A673 (cell line): ENCODE results near the gene LMO7. TPM values are rescaled to one million over a fixed set of nuclear protein-coding genes. Genes with fewer than 3 reads are reported as not detected.
"Not testable (repeated sequence)": the region's sequence is repeated elsewhere in the genome, so short reads cannot be mapped to it uniquely, and the experiment has no call there.

Experiments
- BruUV-seq: library from RNA; stranded (reverse); fragments of 400-500 nt; replicated peaks from 2 replicates; lab custom pipeline; 2021; lab: Mats Ljungman, UMichigan
- CTCF ChIA-PET: fragments of 300-600 bp; sonication (Branson Sonifier 250); formaldehyde crosslinking; loops from one replicate; lab custom pipeline; 2022; ENCODE audit warnings: antibody characterized with exemption; lab: Charles Lee
- POLR2A ChIA-PET: fragments of 300-600 bp; sonication (Branson Sonifier 250); formaldehyde crosslinking; loops from one replicate; lab custom pipeline; 2022; ENCODE audit warnings: antibody characterized with exemption; ENCODE audit not compliant: low non-redundant PET; lab: Charles Lee
- DNase-seq: peaks from one replicate; pipeline ENCODE4 v3.0.0-alpha.2; 2015; ENCODE audit warnings: low spot score
- H3K27ac ChIP-seq: fragments of 200-600 bp; sonication (generic); 2 replicates; pipeline ENCODE4 v1.5.1; 2016; ENCODE audit warnings: mixed run types, low read depth, mild to moderate bottlenecking, mixed read lengths, antibody characterized with exemption, low read length; ENCODE audit not compliant: poor library complexity, severe bottlenecking
- H3K27me3 ChIP-seq: fragments of 200-600 bp; sonication (generic); replicated peaks from 2 replicates; pipeline ENCODE4 v1.6.1; 2017; ENCODE audit warnings: mixed run types, low read depth, mild to moderate bottlenecking, mixed read lengths, antibody characterized with exemption, low read length; ENCODE audit not compliant: insufficient read depth, poor library complexity
- H3K36me3 ChIP-seq: fragments of 200-600 bp; sonication (generic); 2 replicates; pipeline ENCODE4 v1.6.1; 2016; ENCODE audit warnings: mixed run types, mild to moderate bottlenecking, mixed read lengths, antibody characterized with exemption, low read length; ENCODE audit not compliant: insufficient read depth, poor library complexity, severe bottlenecking
- H3K4me1 ChIP-seq: fragments of 200-600 bp; sonication (generic); 2 replicates; pipeline ENCODE4 v1.6.1; 2017; ENCODE audit warnings: mixed run types, mild to moderate bottlenecking, mixed read lengths, antibody characterized with exemption, low read length; ENCODE audit not compliant: insufficient read depth, poor library complexity, severe bottlenecking
- H3K4me3 ChIP-seq: fragments of 200-600 bp; sonication (generic); 2 replicates; pipeline ENCODE4 v1.5.1; 2016; ENCODE audit warnings: low read depth, mixed run types, mild to moderate bottlenecking, mixed read lengths, low read length; ENCODE audit not compliant: poor library complexity, severe bottlenecking
- H3K9me3 ChIP-seq: fragments of 200-600 bp; sonication (generic); 2 replicates; pipeline ENCODE4 v1.6.1; 2016; ENCODE audit warnings: mixed run types, low read depth, mild to moderate bottlenecking, mixed read lengths, antibody characterized with exemption, low read length; ENCODE audit not compliant: poor library complexity, severe bottlenecking
- EZH2 ChIP-seq: fragments of 200-600 bp; sonication (generic); IDR thresholded peaks from 2 replicates; pipeline ENCODE4 v1.6.1; 2017; ENCODE audit warnings: borderline replicate concordance, low read depth, mild to moderate bottlenecking, mixed read lengths, antibody characterized with exemption, low read length; ENCODE audit not compliant: poor library complexity, severe bottlenecking
- intact Hi-C: fragments of 100-400 bp; cut with micrococcal nuclease; formaldehyde crosslinking; loops from one replicate; pipeline ENCODE4 v1.10.0; 2022; ENCODE audit not compliant: unreplicated experiment
- total RNA-seq: library from RNA; stranded (reverse); gene quantifications from 2 replicates; pipeline ENCODE4 v1.2.3, GENCODE V29; 2021
- TF ChIP-seq, protein P1 (sequence below): fragments of 300-800, 200-600 bp; sonication (generic); conservative IDR thresholded peaks from 2 replicates; pipeline ENCODE4 v1.5.1; 2017; ENCODE audit warnings: low read depth, mild to moderate bottlenecking, antibody characterized with exemption, low read length, moderate library complexity, mixed read lengths

LMO7 gene
- total RNA-seq, 1 experiment from 2014 or later, result 20.3 TPM

- DNase-seq, result no peak
- Histone ChIP-seq H3K27me3 (no peaks in the 10 kb centered on the region), H3K4me3 (no peak overlapping the region), H3K36me3 (no peaks in the 10 kb centered on the region), H3K27ac (no peak overlapping the region), H3K4me1 (no peaks in the 10 kb centered on the region), H3K9me3 (no peaks in the 10 kb centered on the region)
- ChIA-PET CTCF (no interaction called here), POLR2A (no interaction called here)
- no TSS peak for BruUV-seq
- TF ChIP-seq, protein P1, sequence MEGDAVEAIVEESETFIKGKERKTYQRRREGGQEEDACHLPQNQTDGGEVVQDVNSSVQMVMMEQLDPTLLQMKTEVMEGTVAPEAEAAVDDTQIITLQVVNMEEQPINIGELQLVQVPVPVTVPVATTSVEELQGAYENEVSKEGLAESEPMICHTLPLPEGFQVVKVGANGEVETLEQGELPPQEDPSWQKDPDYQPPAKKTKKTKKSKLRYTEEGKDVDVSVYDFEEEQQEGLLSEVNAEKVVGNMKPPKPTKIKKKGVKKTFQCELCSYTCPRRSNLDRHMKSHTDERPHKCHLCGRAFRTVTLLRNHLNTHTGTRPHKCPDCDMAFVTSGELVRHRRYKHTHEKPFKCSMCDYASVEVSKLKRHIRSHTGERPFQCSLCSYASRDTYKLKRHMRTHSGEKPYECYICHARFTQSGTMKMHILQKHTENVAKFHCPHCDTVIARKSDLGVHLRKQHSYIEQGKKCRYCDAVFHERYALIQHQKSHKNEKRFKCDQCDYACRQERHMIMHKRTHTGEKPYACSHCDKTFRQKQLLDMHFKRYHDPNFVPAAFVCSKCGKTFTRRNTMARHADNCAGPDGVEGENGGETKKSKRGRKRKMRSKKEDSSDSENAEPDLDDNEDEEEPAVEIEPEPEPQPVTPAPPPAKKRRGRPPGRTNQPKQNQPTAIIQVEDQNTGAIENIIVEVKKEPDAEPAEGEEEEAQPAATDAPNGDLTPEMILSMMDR, result no peak
- TF ChIP-seq EZH2, result no peak
- intact Hi-C loops, result no loop called here
Observed at GRCh38 chr13:75740031-75740430, 103.9 kb downstream of the LMO7 start.

DNA sequence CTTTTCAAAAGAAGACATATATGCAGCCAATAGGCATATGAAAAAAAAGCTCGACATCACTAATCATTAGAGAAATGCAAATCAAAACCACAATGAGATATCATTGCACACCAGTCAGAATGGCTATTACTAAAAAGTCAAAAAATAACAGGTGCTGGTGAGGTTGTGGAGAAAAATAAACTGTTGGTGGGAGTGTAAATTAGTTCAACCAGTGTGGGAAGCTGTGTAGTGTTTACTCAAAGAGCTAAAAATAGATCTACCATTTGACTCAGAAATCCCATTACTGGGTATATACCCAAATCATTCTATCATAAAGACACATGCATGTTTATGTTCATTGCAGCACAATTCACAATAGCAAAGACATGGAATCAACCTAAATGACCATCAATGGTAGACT, 106.9 kb downstream of the LMO7 start:
- H3K27ac ChIP-seq, intact Hi-C loops, CTCF ChIA-PET, H3K36me3 ChIP-seq, DNase-seq, BruUV-seq, H3K27me3 ChIP-seq, H3K4me3 ChIP-seq, H3K4me1 ChIP-seq, POLR2A ChIA-PET, H3K9me3 ChIP-seq: not testable (repeated sequence)

DNA sequence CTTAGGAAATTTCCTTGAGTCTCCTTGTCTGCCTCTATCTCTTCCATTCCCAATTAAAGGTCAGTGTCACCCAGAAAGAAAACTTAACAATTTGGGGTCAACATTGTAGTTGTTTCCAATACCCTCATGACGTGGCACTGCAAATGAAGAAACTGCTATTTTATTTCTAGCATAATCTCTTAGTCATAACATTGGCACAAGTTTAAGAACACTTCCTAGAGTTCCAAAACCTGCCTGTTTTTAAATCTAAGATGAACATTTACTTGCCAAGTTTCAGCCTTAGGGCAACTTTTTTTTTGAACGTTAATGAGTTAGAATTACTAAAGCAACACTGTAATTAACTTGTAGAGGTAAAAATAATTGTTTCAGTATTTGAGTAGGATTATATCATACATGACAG, 108.0 kb downstream of the LMO7 start:
- BruUV-seq, result no TSS peak
- TF ChIP-seq, protein P1, result no peak
- no peak for TF ChIP-seq EZH2
- intact Hi-C loops, result no loop called here
- H3K4me3 ChIP-seq, result no peak overlapping the region
- no peaks in the 10 kb centered on the region for H3K9me3 ChIP-seq
- POLR2A ChIA-PET, result no interaction called here
- no peaks in the 10 kb centered on the region for H3K27me3 ChIP-seq
- no peak for DNase-seq
- no peaks in the 10 kb centered on the region for H3K36me3 ChIP-seq
- CTCF ChIA-PET, result no interaction called here
- no peak overlapping the region for H3K27ac ChIP-seq
- H3K4me1 ChIP-seq, result no peaks in the 10 kb centered on the region

DNA sequence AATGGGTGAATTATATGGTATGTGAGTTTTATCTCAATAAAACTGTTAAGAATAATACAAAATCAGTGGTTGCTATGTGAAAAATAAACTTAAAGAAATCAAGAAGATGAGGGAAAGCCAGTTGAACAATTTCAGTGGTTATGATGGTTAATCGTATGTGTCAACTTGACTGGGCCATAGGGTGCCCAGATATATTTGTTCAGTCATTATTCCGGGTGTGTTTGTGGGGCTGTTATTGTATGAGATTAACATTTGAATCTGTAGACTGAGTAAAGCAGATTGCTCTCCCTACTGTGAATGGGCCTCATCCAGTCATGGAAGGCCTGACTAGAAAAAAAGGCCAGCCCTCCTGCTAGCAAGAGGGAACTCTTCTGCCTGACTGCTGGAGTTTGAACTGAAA, 109.3 kb downstream of the LMO7 start:
- no peak overlapping the region for H3K27ac ChIP-seq
- POLR2A ChIA-PET, result no interaction called here
- no peak for DNase-seq
- intact Hi-C loops, result no loop called here
- BruUV-seq, result no TSS peak
- peaks cover 7% of the 10 kb centered on the region for H3K4me1 ChIP-seq
- no peak for TF ChIP-seq EZH2
- TF ChIP-seq, protein P1, result no peak
- H3K4me3 ChIP-seq, result no peak overlapping the region
- CTCF ChIA-PET, result no interaction called here
- H3K36me3 ChIP-seq, result no peaks in the 10 kb centered on the region
- H3K9me3 ChIP-seq, result no peaks in the 10 kb centered on the region
- H3K27me3 ChIP-seq, result no peaks in the 10 kb centered on the region
